HL-60 (cell line): ENCODE results near the gene CCDC88C.

Source experiments
- DNase-seq, 2 experiments: peaks; one replicate each; pipeline ENCODE4 v3.0.0-alpha.2; 2010 to 2020; ENCODE audit warnings: low read depth in 1 of 2, low spot score in 1 of 2
- H3K27ac ChIP-seq: fragments of 250-450 bp; sonication (Bioruptor Pico); replicated peaks from 2 replicates; pipeline ENCODE4 v1.5.1; 2020; ENCODE audit warnings: mild to moderate bottlenecking, moderate library complexity
- H3K27me3 ChIP-seq: fragments of 250-450 bp; sonication (Bioruptor Pico); 2 replicates; pipeline ENCODE4 v1.5.1; 2021; ENCODE audit warnings: mild to moderate bottlenecking, moderate library complexity; ENCODE audit not compliant: insufficient read depth, poor library complexity, severe bottlenecking
- H3K4me3 ChIP-seq: replicated peaks from 2 replicates; pipeline ENCODE4 v1.5.1; 2011; ENCODE audit warnings: mild to moderate bottlenecking, control low read depth, low read length; ENCODE audit not compliant: insufficient read depth
- CTCF ChIP-seq: IDR thresholded peaks from one replicate; pipeline ENCODE4 v1.5.1; 2011; ENCODE audit warnings: low read length, control low read depth, inconsistent platforms; ENCODE audit not compliant: insufficient read depth
- GABPA ChIP-seq: IDR thresholded peaks from 2 replicates; pipeline ENCODE4 v1.6.1; 2012; ENCODE audit warnings: low read depth
- POLR2AphosphoS5 ChIP-seq: IDR thresholded peaks from 2 replicates; pipeline ENCODE4 v1.6.1; 2012; ENCODE audit warnings: low read depth
- REST ChIP-seq: IDR thresholded peaks from 2 replicates; pipeline ENCODE4 v1.6.1; 2012; ENCODE audit warnings: low read depth; ENCODE audit not compliant: insufficient replicate concordance
- SPI1 ChIP-seq: IDR thresholded peaks from 2 replicates; pipeline ENCODE4 v1.6.1; 2012; ENCODE audit warnings: low read depth, mild to moderate bottlenecking, borderline replicate concordance

Gene CCDC88C

GRCh38 chr14:91338379-91338778, 79.2 kb downstream of the CCDC88C start:
- TF ChIP-seq GABPA (no peak), REST (no peak), POLR2AphosphoS5 (no peak), SPI1 (no peak), CTCF (no peak)
- no peak overlapping the region for H3K4me3 ChIP-seq
- H3K27ac ChIP-seq: no peak overlapping the region
- no peak for DNase-seq
- H3K27me3 ChIP-seq: no peaks in the 10 kb centered on the region

GRCh38 chr14:91337699-91338335, 79.8 kb downstream of the CCDC88C start:
- H3K27me3 ChIP-seq: no peaks in the 10 kb centered on the region

More at GRCh38 chr14:91337699-91338335, 79.8 kb downstream of the CCDC88C start:
- Histone ChIP-seq H3K27ac (no peak overlapping the region), H3K4me3 (no peak overlapping the region)
- TF ChIP-seq REST: no peak
- TF ChIP-seq POLR2AphosphoS5: no peak
- no peak for TF ChIP-seq CTCF
- TF ChIP-seq GABPA: no peak
- no peak for TF ChIP-seq SPI1
- no peak for DNase-seq
